Esophagus muscularis mucosa (tissue), 4 donors: ENCODE measurements around the gene CCDC188. TPM values are rescaled to one million over a fixed set of nuclear protein-coding genes. Genes with fewer than 3 reads are reported as not detected.

Experiments
- DNase-seq: peaks from one replicate; pipeline ENCODE4 v3.0.0-alpha.2; 2017; ENCODE audit errors: extremely low spot score
- H3K27ac ChIP-seq, 4 donors: fragments of 200-600 bp; sonication (generic); replicated peaks in 1 of 4; 1 replicate in 3 of 4; 2 replicates in 1 of 4; pipeline ENCODE4 v1.5.1; 2016 to 2019; ENCODE audit warnings: mild to moderate bottlenecking in 1 of 4
- H3K27me3 ChIP-seq, 4 donors: fragments of 200-600 bp; sonication (generic); one replicate each; pipeline versions ENCODE4 v1.5.1 to v1.6.0; 2016 to 2019
- H3K36me3 ChIP-seq, 4 donors: fragments of 200-600 bp; sonication (generic); one replicate each; pipeline ENCODE4 v1.5.1; 2016 to 2019
- H3K4me1 ChIP-seq, 4 donors: fragments of 200-600 bp; sonication (generic); one replicate each; pipeline ENCODE4 v1.5.1; 2016 to 2019
- H3K4me3 ChIP-seq, 4 donors: fragments of 200-600 bp; sonication (generic); 1 replicate in 2 of 4; 2 replicates in 2 of 4; pipeline ENCODE4 v1.5.1; 2016 to 2019; ENCODE audit warnings: mild to moderate bottlenecking in 4 of 4, moderate library complexity in 1 of 4
- H3K9me3 ChIP-seq, 4 donors: fragments of 200-600 bp; sonication (generic); 1 replicate in 3 of 4; 2 replicates in 1 of 4; pipeline ENCODE4 v1.5.1; 2016 to 2019
- EP300 ChIP-seq: sonication (generic); formaldehyde crosslinking; IDR thresholded peaks from one replicate; pipeline ENCODE4 v1.6.1; 2017; ENCODE audit warnings: antibody characterized with exemption
- POLR2A ChIP-seq: fragments of 450-650 bp; IDR thresholded peaks from one replicate; pipeline ENCODE4 v1.6.1; 2017; ENCODE audit warnings: antibody characterized with exemption, moderate library complexity, mild to moderate bottlenecking, low read depth
- POLR2AphosphoS5 ChIP-seq, 2 donors: sonication (generic); formaldehyde crosslinking; IDR thresholded peaks; one replicate each; pipeline ENCODE4 v1.6.1; 2017; ENCODE audit warnings: antibody characterized with exemption in 2 of 2
- WGBS: methylation state at CpG from one replicate; pipeline ENCODE4 v1.1.5; 2018; 5-methylcytosine and 5-hydroxymethylcytosine counted together
- intact Hi-C: fragments of 100-400 bp; cut with DNase I; formaldehyde crosslinking; loops from one replicate; pipeline ENCODE4 v1.15.1; 2023
- total RNA-seq, 4 donors: library from RNA; depleted of rRNA; stranded (reverse); fragments of >200 nt; gene quantifications; one replicate each; pipeline versions ENCODE4 v1.1.0 to v1.2.1, GENCODE V29; 2016
- TF ChIP-seq, protein P1 (sequence below), 3 experiments: fragments of 200-600 bp in 2 of 3; fragments of 450-650 bp in 1 of 3; sonication (generic) in 2 of 3; IDR thresholded peaks; one replicate each; pipeline ENCODE4 v1.5.1; 2017 to 2019; ENCODE audit warnings: antibody characterized with exemption in 3 of 3, mild to moderate bottlenecking in 2 of 3, moderate library complexity in 1 of 3

CCDC188 gene
- total RNA-seq, 4 donors from 2014 or later = 0.17 to 1.4 (median 0.64) TPM

DNA sequence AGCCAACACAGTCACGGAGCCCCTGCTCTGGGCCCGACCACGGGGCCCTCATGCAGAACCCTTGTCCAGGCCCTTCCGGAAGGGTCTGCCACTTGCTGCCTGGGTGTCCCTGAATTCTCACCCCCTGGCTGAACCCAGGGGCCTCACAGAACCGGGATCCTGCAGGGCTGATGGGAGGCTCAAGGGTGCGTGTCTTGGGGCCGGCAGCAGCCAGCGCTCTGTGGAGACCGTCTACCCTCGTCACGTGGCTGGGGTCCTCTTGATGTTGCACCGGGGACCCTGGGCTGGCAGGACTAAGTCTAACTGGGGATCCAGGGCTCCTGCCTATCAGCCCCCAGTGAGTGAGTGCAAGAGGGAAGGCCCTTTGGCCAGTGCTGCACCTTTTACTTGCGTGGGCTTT lies 19.3 kb upstream of the CCDC188 start:
- H3K4me3 ChIP-seq = no peak overlapping the region
- intact Hi-C loops = no loop called here
- no peak for DNase-seq
- 92% methylated on average over 9 of the region's 13 CpGs for WGBS
- no peaks in the 10 kb centered on the region for H3K9me3 ChIP-seq
- H3K4me1 ChIP-seq = no peaks in the 10 kb centered on the region
- TF ChIP-seq POLR2AphosphoS5 (IDR thresholded peaks at IDR 0.05) = no peak
- TF ChIP-seq, protein P1, sequence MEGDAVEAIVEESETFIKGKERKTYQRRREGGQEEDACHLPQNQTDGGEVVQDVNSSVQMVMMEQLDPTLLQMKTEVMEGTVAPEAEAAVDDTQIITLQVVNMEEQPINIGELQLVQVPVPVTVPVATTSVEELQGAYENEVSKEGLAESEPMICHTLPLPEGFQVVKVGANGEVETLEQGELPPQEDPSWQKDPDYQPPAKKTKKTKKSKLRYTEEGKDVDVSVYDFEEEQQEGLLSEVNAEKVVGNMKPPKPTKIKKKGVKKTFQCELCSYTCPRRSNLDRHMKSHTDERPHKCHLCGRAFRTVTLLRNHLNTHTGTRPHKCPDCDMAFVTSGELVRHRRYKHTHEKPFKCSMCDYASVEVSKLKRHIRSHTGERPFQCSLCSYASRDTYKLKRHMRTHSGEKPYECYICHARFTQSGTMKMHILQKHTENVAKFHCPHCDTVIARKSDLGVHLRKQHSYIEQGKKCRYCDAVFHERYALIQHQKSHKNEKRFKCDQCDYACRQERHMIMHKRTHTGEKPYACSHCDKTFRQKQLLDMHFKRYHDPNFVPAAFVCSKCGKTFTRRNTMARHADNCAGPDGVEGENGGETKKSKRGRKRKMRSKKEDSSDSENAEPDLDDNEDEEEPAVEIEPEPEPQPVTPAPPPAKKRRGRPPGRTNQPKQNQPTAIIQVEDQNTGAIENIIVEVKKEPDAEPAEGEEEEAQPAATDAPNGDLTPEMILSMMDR (IDR thresholded peaks at IDR 0.05) = no peak
- TF ChIP-seq POLR2A = no peak
- no peak for TF ChIP-seq EP300
- H3K27ac ChIP-seq = no peak overlapping the region
- peaks cover 0 to 6% (median 0%) of the 10 kb centered on the region in 4 donors for H3K27me3 ChIP-seq
- H3K36me3 ChIP-seq = no peaks in the 10 kb centered on the region

DNA sequence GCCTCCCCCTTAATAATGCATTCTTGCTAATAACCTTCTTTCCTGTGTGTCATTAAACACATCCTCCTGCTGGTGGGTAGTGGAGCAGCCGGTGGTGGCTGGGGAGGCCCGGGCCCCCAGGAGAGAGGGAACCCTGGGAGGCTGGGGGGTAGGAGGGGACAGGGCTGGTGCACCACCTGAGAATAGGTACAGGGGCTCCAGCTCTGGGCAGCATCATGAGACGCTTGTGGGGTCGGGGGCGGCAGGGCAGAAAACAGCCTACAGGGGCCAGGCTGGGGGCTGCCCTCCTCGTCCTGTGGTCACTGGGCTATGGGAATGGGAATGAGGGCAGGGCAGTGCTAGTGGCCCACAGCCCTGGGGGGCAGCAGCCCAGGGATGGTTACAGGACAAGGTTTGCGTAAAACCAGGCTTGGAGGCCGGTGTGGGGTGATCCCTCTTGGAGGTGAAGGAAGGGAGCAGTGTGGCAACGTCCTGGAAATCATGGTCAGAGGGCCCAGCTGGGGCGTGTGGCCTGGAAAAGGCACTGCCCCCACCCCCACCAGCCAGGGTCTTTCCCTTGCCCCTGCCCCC lies 18.5 kb upstream of the CCDC188 start:
- peaks cover 0 to 6% (median 0%) of the 10 kb centered on the region in 4 donors for H3K27me3 ChIP-seq
- intact Hi-C loops = no loop called here
- H3K36me3 ChIP-seq = no peaks in the 10 kb centered on the region
- H3K9me3 ChIP-seq = no peaks in the 10 kb centered on the region
- no peaks in the 10 kb centered on the region for H3K4me1 ChIP-seq
- no peak overlapping the region for H3K27ac ChIP-seq
- H3K4me3 ChIP-seq = no peak overlapping the region
- WGBS = 69% methylated on average over 10 of the region's 10 CpGs
- no peak for TF ChIP-seq POLR2AphosphoS5 (IDR thresholded peaks at IDR 0.05)
- no peak for TF ChIP-seq EP300
- DNase-seq = no peak

DNA sequence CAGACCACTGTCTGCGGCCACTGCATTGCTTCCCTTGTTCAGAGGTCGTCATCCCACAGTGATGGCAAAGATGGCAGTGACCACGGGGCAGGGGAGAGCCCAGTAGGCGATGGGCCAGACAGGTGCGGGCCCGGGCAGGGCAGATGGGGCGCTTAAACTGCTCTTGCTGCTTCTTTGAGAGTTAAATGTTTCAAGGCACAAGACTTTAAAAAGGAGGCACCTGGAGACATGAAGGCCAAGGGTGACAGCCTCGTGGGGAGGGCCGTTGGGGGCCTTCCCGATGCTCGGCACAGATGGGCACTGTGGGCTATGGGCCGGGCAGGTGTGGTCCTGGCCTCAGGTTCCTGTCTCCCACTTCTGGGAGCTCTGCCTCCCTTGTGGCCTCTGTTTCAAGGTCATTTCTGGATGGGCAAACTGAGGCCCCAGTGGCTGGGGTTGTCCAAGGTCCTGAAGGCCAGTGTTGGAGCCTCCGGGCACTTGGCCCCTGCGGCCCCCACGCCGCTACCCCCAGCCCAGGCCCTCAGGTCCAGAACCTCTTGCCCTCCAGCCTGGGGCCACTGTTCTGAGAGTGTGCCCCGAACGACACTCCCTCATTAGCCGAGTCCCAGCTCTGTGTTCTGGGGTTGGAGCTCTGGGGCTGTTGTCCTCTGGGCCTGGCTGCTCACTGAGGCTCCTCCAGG lies 16.9 kb upstream of the CCDC188 start:
- TF ChIP-seq POLR2A = no peak
- TF ChIP-seq, protein P1 (IDR thresholded peaks at IDR 0.05) = no peak
- no peak for TF ChIP-seq EP300
- TF ChIP-seq POLR2AphosphoS5 (IDR thresholded peaks at IDR 0.05) = no peak
- Histone ChIP-seq H3K36me3 (no peaks in the 10 kb centered on the region), H3K27me3 (peaks cover 0 to 6% (median 0%) of the 10 kb centered on the region in 4 donors), H3K4me3 (no peak overlapping the region), H3K4me1 (no peaks in the 10 kb centered on the region), H3K27ac (no peak overlapping the region), H3K9me3 (no peaks in the 10 kb centered on the region)
- no peak for DNase-seq
- intact Hi-C loops = no loop called here
- 93% methylated on average over 9 of the region's 19 CpGs for WGBS

- Histone ChIP-seq H3K27ac (no peak overlapping the region), H3K27me3 (peaks cover 0 to 6% (median 0%) of the 10 kb centered on the region in 4 donors), H3K36me3 (no peaks in the 10 kb centered on the region), H3K9me3 (no peaks in the 10 kb centered on the region), H3K4me1 (no peaks in the 10 kb centered on the region), H3K4me3 (no peak overlapping the region)
- no peak for DNase-seq
- TF ChIP-seq POLR2A = no peak
- TF ChIP-seq EP300 = no peak
- TF ChIP-seq, protein P1 (IDR thresholded peaks at IDR 0.05) = no peak
- TF ChIP-seq POLR2AphosphoS5 (IDR thresholded peaks at IDR 0.05) = no peak
- 95% methylated on average over 7 of the region's 9 CpGs for WGBS
- intact Hi-C loops = no loop called here
Observed at GRCh38 chr22:20166703-20167102, 15.8 kb upstream of the CCDC188 start.

- H3K27ac ChIP-seq = no peak overlapping the region
- H3K36me3 ChIP-seq = no peaks in the 10 kb centered on the region
- TF ChIP-seq EP300 (no peak), POLR2AphosphoS5 (IDR thresholded peaks at IDR 0.05) (no peak), POLR2A (no peak)
- TF ChIP-seq, protein P1 (IDR thresholded peaks at IDR 0.05) = no peak
- no peak overlapping the region for H3K4me3 ChIP-seq
- H3K27me3 ChIP-seq = peaks cover 0 to 6% (median 0%) of the 10 kb centered on the region in 4 donors
- 75% methylated on average over 6 of the region's 7 CpGs for WGBS
- no peak for DNase-seq
- no peaks in the 10 kb centered on the region for H3K4me1 ChIP-seq
- no peaks in the 10 kb centered on the region for H3K9me3 ChIP-seq
- intact Hi-C loops = no loop called here
Observed at GRCh38 chr22:20165913-20166312, 15.1 kb upstream of the CCDC188 start.
